Left renal cortex interstitium (tissue), 4 donors: ENCODE results near the gene SLC38A3. TPM values are rescaled to one million over a fixed set of nuclear protein-coding genes. Genes with fewer than 3 reads are reported as not detected.
A peak's percentile ranks its signal among the peaks of the same experiment; 100 is the strongest.

Experiments used
- DNase-seq, 4 donors: peaks; one replicate each; pipeline ENCODE4 v3.0.0-alpha.2; 2013; ENCODE audit warnings: low read depth in 4 of 4, low spot score in 2 of 4, missing footprints in 1 of 4
- polyA plus RNA-seq, 4 donors: library from polyadenylated mRNA; unstranded; fragments of 120-200 nt; gene quantifications; one replicate each; pipeline ENCODE4 v1.2.1, GENCODE V29; 2013; ENCODE audit not compliant: insufficient read length in 4 of 4

Gene SLC38A3
- polyA plus RNA-seq, 4 donors = 4.4 to 8.4 (median 7.8) TPM

DNA sequence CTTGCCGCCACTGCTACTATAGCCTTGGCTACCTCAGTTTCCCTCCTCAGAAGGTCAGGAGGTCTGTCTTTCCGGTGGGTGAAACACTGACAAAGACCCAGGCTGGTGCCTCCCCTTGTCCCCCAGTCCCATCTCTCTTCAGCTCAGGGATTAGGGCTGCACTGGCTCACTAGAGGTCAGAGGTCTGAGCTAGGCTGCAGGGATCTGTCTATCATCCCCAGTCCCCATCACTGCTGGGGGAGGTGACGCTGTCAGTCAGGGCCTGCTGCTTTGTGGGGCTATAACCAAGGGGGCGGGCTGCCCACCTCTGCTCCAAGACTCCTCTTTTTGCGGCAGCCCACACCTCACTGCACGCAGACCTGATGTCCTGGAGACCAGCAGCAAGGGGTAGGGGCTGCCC lies 36.3 kb upstream of the SLC38A3 start:
- no peak for DNase-seq

DNA sequence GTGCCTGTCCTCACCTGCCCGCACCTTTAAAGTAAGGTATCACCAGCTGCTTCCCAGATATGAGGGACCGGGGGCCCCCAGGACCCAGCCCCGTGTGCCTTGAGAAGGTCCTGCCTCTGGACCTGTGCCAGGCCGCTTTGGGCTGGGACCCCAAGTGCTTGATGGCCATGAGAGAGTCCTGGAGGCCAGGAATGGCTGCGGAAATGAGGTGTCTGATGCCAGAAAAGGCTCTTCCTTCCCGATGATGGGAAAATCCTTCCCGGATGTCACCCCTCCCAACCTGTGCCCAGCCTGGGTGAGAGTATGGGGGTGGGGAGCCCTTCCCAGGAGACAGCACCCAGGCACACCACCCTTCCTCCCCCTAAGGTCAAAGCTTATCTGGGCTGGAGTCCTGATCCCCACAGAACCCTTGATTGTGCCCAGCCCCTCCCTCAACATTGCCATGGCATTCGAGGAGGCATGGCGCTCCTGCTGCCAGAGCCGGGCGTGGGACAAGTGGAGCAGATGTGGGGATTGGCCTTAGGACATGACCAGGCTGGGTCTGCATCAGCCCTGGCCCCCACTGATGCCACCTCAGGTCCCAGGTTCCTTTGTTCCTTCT lies 35.7 kb upstream of the SLC38A3 start:
- no peak for DNase-seq

DNA sequence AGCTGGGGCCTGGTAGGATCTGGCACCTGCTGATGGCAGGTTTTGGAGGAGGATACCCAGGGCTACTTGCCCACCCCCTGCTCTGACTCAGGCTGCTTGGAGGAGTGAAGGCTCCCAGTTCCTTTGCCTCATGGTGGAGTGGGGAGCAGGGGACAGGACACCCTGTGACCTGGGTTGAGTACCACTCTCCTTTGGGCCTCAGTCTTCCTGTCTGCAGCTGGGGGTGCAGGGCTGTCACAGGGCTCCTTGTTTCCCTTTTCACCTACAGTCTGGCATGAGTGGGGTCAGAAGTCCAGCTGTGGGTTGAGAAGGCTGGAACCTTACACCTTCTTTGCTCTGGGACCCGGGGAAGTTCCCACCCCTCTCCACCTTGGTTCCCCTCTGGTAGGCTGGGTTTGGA lies 35.2 kb upstream of the SLC38A3 start:
- no peak for DNase-seq

DNA sequence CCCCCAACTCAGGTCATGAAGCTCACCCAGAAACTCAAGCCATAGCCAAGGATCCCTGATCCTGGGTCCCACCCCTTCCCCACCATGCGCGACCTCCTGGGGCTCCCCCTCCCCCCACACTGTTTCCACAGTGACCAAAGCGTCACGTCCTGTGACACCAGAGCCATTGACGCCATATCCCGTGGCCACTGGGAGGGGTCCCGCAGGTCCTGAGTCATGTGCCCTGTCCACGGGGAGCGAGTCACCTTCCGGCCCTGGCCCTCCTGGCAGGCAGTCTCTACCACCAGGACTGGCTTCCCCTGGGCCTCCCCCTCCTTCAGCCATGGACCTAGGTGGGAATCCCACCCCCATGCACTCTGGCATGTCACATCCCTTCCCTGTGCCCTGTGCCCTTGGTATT lies 34.4 kb upstream of the SLC38A3 start:
- DNase-seq = no peak

DNA sequence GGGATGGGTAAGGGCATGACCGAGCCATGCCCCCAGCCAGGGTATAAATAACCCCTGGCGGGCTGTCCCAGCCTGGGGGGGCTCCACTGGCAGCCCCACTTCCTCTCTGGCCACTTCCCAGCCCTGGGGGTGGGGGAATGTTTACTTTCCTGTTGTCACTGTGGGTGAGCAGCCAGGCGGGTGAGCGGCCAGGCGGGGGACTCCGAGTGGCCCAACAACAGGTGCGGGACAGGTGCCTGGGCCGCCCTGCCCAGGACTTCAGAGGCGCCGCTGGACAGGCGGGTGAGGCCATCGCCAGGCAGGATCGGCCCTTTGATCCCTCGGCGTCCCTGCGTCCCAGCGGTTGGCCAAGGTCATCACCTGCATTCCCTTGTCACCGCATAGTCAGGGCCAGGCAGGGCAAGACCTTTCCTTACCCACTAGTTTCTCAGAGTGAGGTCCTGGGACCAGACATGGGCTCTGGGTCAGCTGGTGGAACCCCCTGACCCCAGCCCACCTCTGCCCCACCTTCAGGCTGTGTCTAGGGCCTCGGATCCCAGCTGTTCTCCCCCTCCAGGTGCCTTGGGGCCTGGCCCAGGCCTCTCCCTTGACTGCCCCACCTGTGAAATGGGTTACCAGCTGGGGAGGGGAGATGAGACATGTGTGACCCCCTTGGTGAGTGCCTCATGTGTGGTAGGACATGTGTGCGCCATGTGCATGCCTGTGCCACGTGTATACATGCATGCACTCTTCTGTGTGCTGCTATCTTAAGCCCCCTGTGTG lies 33.4 kb upstream of the SLC38A3 start:
- DNase-seq = no peak

DNA sequence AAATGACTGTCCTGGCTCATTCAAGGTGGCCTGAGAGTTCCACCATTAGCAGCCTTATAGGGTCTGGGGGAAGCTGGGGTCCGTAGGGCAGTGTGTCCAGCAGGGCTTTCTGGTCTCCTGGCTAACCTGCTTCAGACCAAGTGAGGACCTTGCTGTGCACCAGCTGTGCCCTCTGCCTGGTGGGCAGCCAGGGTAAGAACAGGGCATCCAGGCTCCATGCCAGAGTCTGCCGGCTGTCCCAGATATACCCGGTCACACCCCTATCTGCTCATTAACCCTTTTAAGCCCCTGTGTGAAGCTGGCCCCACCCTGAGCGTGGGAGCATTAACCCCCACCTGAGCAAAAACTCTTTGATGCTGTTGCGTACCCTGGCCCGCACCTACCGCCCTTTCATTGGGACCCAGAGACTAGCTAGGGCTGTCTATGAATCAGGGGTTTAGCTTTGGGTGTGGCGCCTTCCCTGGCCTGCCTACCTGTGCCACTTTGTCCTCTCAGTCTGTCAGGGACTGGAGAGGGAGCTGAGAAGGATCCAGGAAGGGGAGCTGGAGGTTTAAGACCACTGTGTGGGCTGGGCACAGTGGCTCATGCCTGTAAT lies 32.3 kb upstream of the SLC38A3 start:
- no peak for DNase-seq

DNA sequence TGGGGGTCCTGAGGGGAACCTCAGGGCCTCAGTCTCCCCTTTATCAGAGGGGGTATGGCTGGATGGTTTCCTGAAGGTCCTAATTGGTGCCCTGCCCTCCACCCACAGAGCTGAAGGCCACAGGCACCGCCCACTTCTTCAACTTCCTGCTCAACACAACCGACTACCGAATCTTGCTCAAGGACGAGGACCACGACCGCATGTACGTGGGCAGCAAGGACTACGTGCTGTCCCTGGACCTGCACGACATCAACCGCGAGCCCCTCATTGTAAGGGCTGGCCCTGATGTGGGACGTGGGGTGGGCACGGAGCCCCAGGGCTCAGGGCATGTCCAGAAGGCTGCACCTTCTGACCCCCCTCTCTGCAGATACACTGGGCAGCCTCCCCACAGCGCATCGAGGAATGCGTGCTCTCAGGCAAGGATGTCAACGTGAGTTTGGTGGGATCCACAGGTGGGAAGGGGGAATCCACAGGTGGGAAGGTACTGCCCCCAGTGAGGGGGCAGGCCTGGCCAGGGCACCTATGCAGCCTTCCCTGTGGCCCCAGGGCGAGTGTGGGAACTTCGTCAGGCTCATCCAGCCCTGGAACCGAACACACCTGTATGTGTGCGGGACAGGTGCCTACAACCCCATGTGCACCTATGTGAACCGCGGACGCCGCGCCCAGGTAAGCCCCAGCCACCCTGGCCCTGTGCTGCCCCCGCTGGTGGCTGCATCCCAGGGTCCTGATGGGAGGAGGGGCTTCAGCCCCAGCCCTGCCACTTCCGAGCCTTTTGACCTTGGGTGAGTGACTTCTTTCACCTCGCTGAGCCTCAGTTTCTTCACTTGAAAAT lies 31.2 kb upstream of the SLC38A3 start:
- DNase-seq = no peak

DNA sequence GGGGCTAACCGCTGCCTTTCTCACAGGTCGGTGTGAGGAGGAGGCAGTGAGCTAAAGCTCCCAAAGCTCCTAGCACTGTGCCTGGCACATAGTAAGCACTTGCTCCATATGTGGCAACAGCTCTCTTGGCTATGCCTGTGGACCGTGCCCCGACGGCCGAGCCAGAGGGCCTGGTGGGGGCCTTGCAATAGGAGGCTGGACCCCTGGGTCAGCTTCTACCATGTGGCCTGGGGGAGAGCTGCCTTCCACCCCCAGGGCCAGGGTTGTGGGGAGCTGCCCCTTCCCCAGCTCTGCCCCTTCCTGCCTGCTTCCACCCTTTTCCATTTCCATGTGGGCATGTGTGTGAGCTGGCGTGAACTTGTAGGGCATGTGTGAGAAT lies 30.6 kb upstream of the SLC38A3 start:
- DNase-seq = no peak

DNA sequence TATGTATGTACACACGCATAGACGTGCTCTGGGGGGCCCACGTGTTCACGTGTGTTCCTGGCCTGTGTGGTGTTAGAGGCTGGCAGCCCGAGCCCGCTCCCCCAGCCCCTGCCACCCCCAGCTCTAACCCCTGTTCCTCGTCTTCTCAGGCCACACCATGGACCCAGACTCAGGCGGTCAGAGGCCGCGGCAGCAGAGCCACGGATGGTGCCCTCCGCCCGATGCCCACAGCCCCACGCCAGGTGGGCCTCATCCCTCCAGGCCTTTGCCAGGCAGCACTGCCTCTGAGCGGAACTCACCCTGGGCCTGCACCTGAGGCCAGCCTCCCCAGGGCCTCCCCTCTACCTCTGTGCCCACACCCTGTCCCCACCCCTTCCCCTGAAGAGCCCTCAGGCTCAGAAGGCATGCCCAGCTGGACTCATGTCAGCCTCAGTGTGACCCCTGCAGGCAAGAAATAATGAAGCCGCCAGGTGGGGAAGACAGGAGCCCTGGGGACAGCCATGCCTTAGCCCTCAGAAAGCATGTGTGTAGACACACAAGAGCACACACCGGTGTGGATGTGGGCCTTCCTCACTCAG lies 30.0 kb upstream of the SLC38A3 start:
- no peak for DNase-seq

DNA sequence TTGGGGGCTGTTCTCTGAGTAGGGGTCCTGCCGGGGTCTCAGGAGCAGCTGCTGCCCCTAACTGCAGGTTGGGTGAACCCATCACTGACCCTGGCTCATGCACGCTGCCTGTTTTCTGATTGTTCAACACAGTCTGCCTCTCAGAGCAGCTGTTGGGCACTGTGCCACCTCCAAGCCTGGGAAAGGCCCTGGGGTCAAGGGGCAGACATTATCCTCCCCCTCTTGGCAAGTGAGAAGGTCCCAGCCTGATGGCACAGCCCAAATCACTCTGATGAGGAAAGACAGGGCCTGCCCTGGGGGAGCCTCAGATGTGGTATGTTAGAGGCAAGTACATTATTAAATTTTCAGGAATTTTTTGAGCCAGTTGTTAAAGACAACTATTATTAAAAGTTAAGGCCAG lies 27.7 kb upstream of the SLC38A3 start:
- no peak for DNase-seq

DNA sequence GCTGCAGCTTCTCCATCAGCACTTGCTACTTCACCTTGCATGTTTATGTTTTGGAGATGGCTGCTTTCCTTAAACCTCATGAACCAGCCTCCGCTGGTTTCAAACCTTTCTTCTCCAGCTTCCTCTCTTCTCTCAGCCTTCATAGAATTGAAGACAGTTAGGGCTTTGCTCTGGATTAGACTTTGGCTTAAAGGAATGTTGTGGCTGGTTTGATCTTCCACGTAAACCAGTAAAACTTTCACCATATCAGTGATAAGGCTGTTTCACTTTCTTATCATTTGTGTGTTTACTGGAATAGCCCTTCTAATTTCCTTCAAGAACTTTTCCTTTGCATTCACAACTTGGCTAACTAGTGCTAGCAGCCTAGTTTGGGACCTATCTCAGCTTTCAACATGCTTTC lies 25.4 kb upstream of the SLC38A3 start:
- no peak for DNase-seq

DNA sequence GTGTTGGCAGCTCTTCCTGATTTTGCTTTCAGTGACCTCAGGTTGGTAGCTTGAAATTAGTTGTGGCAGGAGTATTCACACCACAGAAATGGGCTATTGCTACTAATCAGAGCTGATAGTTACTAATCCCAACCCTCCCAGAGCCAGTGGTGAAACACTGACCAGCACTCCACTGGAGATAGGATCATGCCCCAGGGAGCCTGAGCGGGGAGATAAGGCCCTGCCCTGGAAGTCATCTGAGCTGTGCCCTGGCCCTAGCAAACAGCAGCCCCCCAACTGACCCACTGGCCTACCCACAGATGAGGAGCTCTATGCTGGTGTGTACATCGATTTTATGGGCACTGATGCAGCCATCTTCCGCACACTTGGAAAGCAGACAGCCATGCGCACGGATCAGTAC lies 23.1 kb upstream of the SLC38A3 start:
- no peak for DNase-seq

DNA sequence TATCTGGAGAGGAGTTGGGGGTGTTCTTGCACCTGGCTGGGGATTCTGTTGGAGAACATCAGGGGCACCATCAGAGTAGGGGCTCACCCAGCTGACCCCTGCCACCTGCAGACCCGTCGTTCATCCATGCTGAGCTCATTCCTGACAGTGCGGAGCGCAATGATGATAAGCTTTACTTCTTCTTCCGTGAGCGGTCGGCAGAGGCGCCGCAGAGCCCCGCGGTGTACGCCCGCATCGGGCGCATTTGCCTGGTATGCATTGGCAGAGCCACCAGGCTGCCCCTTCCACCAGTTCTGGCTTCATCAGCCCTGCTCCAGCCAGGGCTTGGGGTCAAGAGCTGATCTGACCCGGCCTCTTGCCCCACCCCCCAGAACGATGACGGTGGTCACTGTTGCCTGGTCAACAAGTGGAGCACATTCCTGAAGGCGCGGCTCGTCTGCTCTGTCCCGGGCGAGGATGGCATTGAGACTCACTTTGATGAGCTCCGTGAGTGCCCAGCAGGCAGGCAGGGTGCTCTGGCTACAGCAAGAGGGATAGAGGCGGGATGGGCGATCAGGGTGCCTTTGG lies 22.5 kb upstream of the SLC38A3 start:
- no peak for DNase-seq

DNA sequence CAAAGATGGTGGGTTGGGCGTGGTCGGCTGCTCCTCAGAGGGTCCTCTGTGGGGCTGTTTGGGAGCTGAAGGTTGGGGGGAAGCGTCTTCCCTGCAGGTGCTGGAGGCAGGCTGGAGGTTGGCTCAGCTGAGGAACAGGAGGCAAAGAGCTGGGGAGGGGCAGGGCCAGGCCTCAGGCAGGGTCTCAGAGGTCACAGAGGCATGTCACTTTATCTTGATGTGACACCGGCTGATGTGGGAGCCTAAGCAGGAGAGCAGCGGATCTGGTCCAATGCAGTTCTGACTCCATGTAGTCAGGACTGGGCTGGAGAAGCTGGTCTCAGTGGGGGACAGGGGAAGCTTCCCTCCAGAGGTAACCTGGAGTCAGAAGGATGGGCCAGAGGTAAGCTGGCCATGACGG lies 21.3 kb upstream of the SLC38A3 start:
- no peak for DNase-seq

DNA sequence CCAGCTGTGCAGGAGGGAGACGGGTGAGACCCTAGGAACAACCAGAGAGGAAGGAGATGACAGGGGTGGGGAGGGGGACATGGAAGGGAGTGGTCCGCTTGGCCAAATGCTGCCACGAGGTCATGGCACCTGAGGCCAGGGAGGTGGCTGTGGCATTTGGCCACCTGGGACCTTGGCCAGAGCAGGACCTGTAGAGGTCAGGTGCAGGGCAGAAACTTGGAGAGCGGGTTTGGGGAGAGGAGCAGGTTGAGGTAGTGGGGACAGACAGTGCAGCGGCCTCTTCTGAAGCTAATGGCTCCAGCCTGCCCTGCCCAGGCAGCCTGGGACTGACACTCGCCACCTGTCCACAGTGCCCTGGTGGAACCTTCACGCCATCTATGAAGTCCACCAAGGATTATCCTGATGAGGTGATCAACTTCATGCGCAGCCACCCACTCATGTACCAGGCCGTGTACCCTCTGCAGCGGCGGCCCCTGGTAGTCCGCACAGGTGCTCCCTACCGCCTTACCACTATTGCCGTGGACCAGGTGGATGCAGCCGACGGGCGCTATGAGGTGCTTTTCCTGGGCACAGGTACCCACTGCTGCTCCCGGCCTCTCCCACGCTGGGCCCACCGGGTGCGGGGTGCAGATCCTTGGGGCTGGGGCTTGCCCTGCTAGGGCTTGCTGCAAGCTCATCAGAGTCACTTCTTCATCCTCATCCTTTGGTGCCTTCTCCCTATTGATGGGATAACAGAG lies 20.7 kb upstream of the SLC38A3 start:
- no peak for DNase-seq

DNA sequence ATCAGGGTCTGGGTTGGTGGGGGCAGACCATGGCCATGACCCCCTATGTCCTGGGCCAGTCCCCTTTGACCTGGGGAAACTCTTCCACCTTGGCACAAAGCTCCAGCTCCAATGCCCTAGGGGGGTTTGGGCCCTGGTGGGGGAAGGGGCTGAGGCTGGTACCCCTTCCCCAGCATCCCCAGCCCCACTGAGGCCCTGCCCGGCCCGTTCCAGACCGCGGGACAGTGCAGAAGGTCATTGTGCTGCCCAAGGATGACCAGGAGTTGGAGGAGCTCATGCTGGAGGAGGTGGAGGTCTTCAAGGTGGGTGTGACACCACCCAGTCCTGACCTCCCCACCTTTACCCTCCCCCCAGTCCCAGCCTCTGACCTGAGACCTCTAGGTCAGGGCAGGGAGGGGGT lies 19.8 kb upstream of the SLC38A3 start:
- no peak for DNase-seq

DNA sequence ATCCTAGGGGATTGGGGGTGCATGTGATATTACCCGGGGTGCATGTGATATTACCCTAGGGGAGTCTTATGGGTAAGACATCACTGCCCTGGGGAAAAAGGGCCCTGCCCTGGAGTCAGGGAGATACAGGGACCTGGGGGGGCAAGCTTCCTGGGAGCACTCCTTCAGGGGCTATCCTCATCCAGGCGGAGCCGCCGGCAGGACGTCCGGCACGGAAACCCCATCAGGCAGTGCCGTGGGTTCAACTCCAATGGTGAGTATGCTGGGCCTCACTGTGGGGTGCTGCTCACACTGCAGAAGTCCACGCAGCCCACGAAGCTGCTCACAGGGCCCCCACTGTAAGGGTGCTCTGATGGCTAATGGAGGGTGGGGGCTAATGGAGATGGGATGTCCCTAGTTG lies 19.0 kb upstream of the SLC38A3 start:
- no peak for DNase-seq

DNA sequence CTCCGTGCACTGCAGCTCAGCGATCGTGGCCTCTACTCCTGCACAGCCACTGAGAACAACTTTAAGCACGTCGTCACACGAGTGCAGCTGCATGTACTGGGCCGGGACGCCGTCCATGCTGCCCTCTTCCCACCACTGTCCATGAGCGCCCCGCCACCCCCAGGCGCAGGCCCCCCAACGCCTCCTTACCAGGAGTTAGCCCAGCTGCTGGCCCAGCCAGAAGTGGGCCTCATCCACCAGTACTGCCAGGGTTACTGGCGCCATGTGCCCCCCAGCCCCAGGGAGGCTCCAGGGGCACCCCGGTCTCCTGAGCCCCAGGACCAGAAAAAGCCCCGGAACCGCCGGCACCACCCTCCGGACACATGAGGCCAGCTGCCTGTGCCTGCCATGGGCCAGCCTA lies 17.3 kb upstream of the SLC38A3 start:
- DNase-seq = no peak

DNA sequence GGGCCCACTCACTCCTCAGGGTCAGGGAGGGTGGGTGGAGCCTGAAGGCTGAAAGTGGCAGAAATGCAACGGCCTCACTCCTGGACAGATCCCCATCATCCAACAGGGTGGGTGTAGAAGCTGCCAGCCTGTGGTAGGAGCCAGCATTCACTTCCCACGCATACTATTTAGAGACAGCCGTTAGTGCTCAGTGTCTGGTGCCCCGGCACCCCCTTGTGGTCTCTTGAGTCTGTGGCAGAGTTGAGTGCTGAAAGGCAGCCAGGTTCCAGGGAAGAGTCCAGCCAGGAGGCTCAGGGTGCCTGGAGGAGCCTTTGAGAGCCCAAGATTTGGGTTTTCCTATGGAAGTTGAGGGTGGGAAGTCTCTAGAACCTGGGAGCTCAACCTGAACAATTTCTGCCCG lies 15.8 kb upstream of the SLC38A3 start:
- DNase-seq = peak in 1 of 4 donors; percentile 79

DNA sequence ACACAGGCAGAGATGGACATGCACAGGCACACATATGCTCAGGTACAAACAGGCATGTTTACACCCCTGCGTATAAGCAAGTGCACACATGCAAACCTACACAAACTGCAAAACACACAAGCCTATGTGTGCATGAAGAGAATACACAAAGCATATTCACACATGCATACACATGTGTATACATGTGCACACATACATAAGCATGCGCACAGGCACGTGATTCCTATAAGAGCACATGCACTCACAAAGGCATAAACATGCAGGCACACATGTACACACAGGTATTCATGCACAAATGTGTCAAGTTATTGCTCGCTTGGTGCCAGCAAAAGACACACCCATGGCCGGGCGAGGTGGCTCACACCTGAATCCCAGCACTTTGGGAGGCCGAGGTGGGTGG lies 15.1 kb upstream of the SLC38A3 start:
- DNase-seq = no peak
